SK-N-SH (cell line): ENCODE results near the gene SORBS1.

Experiments used
- CTCF ChIP-seq: fragments of 200-600 bp; sonication (generic); IDR thresholded peaks from 2 replicates; pipeline ENCODE4 v1.6.1; 2017; ENCODE audit warnings: antibody characterized with exemption, mild to moderate bottlenecking, moderate library complexity
- NRF1 ChIP-seq: IDR thresholded peaks from 2 replicates; pipeline ENCODE4 v1.6.1; 2012; ENCODE audit warnings: low read depth, mild to moderate bottlenecking, low read length
- POLR2AphosphoS5 ChIP-seq: IDR thresholded peaks from 2 replicates; pipeline ENCODE4 v1.6.1; 2012; ENCODE audit warnings: low read depth, low read length
- RCOR1 ChIP-seq: fragments of 150-350 bp; IDR thresholded peaks from 2 replicates; pipeline ENCODE4 v1.6.1; 2017; ENCODE audit warnings: antibody characterized with exemption, low read length
- RFX5 ChIP-seq: IDR thresholded peaks from 2 replicates; pipeline ENCODE4 v1.6.1; 2012; ENCODE audit warnings: mild to moderate bottlenecking, improper control_type of control experiment, low read length
- SIN3A ChIP-seq: IDR thresholded peaks from 2 replicates; pipeline ENCODE4 v1.6.1; 2012; ENCODE audit warnings: low read depth, mild to moderate bottlenecking, low read length, moderate library complexity, borderline replicate concordance
- TCF12 ChIP-seq: IDR thresholded peaks from 2 replicates; pipeline ENCODE4 v1.4.0; 2012
- USF1 ChIP-seq: IDR thresholded peaks from 2 replicates; pipeline ENCODE4 v1.4.0; 2012; ENCODE audit warnings: low read depth, borderline replicate concordance

- no peak for TF ChIP-seq POLR2AphosphoS5
- TF ChIP-seq CTCF = no peak
- TF ChIP-seq USF1 = no peak
- no peak for TF ChIP-seq RCOR1
- TF ChIP-seq NRF1 = no peak
- TF ChIP-seq RFX5 = no peak
- TF ChIP-seq TCF12 = no peak
- TF ChIP-seq SIN3A = no peak
Observed at GRCh38 chr10:95506056-95506737, 55.0 kb downstream of the SORBS1 start.
